A549 treated with RU486 at 1 μM for 4 hours (cell line): ENCODE measurements around the gene PCMT1. TPM values are rescaled to one million over a fixed set of nuclear protein-coding genes. Genes with fewer than 3 reads are reported as not detected.

Experiments used
- total RNA-seq: library from RNA; stranded (reverse); fragments of 200-300 nt; extraction: Qiagen RNA extraction; gene quantifications from 5 replicates; pipeline ENCODE4 v1.2.3, GENCODE V29; 2022; ENCODE audit warnings: low read depth

Gene PCMT1
- 84.5 to 93.1 TPM (median 88.8 TPM) in 5 replicates for total RNA-seq

DNA sequence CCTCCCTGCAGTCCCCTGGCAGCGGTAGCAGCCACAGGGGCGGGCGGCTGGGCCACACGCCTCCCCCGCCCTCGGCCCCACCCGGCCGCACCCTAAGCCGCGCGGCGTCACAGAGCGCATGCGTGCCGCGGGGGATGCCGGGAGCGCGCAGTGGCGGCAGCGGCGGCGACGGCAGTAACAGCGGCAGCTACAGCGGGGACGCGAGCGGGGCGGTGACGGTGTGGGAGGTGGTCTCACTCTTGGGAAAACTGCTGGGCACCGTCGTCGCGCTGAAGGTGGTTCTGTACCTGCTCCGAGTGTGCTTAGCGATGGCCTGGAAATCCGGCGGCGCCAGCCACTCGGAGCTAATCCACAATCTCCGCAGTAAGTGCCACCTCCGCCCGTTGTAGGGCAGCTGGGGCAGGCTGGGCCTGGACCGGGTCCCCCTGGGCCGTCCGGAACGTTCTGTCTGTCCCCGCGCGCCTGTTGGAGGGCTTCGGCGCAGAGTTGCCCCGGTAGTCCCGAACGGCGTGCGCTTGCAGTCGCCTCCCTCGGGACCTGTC, at the start of gene PCMT1:
PCMT1 (plus strand) TSS at position 148 of the 542 bp plus-strand sequence; CDS start at position 309, 161 bp downstream.

DNA sequence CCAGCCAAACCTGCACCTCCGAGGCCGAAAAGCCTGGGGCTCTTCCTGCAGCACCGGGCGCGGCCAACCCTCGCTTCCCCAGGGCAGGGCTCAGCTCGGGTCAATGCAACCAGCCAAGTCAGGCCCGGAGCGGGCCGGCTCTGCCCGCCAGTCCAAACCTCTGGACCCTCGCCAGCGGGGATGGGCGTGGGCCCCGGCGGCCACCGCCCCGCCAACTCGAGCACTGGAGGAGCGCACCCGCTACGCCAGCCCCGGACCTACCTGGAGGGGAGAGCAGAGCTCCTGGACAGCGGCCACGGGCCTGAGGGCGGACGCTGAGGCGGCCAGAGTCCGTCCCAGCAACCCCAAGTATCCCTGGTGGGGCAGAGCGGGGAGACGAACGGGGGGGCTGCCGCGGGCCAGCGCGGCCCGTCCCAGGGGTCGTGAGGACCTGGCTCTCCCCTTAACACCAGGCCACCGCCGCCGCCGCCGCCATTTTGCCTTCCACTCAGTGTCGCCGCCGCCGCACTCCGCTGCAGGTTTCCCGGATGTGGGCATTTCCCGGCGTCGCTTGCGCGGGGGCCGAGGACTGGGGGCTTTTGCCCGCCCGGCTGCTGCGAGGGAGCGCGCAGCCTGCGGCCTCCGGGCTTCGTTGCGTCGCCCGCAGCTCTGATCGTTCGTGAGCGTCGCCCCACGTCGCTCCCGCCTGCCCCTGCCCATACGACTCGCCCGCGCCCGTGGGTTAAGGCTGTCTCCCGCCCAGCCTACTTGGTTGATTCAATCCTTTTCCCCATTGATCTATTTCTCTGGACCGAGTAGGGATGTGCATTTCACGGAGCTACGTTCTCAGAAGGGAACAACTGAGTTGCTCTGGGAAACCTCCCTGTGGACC, 31.7 kb upstream of the PCMT1 start, which contains the start of gene LATS1:
LATS1 (minus strand) TSS at position 514 of the 871 bp plus-strand sequence. CDS start 15,975 bp downstream, outside the sequence.

DNA sequence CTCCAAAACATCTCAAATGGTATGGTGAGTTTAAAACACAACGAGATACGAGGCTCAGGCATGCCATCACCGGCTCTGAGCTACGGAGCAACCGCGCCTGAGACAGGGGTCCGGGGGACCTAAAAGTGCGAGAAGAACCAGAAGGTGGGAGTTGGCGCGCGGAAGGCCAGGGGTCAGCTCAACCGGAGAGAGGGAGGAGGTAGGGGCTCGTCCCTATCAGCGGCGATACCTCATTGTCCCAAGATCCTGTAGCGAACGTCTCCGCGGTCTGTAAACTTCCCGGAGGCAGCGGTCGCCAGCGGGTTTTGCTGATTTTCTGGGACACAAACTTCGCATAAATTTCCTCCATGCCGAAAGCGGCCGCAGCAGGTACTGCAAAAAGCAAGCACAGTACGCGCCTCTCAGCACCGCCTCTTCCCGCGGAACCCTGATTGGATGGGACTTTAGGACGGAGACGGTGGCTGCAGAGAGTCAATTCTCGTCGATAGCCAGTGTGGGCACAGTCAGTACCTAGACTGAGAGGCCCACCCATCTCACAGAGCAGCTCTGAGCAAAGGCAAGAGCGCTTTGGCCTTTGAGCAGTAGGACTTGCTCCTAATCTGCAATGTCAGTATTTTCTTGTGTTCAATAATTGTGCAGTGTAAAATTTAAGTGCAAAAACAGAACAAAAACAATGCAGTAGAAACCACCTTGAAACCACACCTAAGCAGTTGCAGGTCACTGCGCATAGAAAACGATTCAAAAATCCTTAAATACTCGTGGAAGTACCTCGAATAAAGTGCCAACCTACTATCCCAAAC, 3.2 kb upstream of the PCMT1 start, which contains the start of gene NUP43:
NUP43 (minus strand) TSS at position 383 of the 800 bp plus-strand sequence; CDS start at position 349, 34 bp downstream.

Other genes with a start within 250 kb of the PCMT1 start
- 10.6 to 22.6 TPM (median 15.2 TPM) in 5 replicates for gene PPIL4, start 203.7 kb upstream of the PCMT1 start, total RNA-seq
- gene GINM1, start 183.4 kb upstream of the PCMT1 start, total RNA-seq, result 15.9 to 34.2 TPM (median 27.5 TPM) in 5 replicates
- 8.6 to 12.4 TPM (median 11.2 TPM) in 5 replicates for gene KATNA1, start 101.0 kb upstream of the PCMT1 start, total RNA-seq
- gene LATS1, start 31.6 kb upstream of the PCMT1 start, total RNA-seq, result 4.7 to 8.3 TPM (median 7.7 TPM) in 5 replicates
- gene NUP43, start 3.2 kb upstream of the PCMT1 start, total RNA-seq, result 11.0 to 16.2 TPM (median 14.7 TPM) in 5 replicates
- gene LRP11, start 114.6 kb downstream of the PCMT1 start, total RNA-seq, result 21.8 to 41.2 TPM (median 37.2 TPM) in 5 replicates
- gene RAET1E, start 148.4 kb downstream of the PCMT1 start, total RNA-seq, result 2.0 to 3.2 TPM (median 3.0 TPM) in 5 replicates
- 7.3 to 13.0 TPM (median 9.7 TPM) in 5 replicates for gene RAET1G, start 173.4 kb downstream of the PCMT1 start, total RNA-seq
- 2.7 to 4.2 TPM (median 3.5 TPM) in 5 replicates for gene ULBP2, start 192.3 kb downstream of the PCMT1 start, total RNA-seq
- gene ULBP1, start 214.2 kb downstream of the PCMT1 start, total RNA-seq, result 0.64 to 1.3 TPM (median 0.80 TPM) in 5 replicates